ENCODE measurements around the gene CCN5. TPM values are rescaled to one million over a fixed set of nuclear protein-coding genes. Genes with fewer than 3 reads are reported as not detected.

The CCN5 gene
- total and polyA plus RNA-seq, 2 experiments from 2014 or later = 23.6 to 47.3 TPM

DNA sequence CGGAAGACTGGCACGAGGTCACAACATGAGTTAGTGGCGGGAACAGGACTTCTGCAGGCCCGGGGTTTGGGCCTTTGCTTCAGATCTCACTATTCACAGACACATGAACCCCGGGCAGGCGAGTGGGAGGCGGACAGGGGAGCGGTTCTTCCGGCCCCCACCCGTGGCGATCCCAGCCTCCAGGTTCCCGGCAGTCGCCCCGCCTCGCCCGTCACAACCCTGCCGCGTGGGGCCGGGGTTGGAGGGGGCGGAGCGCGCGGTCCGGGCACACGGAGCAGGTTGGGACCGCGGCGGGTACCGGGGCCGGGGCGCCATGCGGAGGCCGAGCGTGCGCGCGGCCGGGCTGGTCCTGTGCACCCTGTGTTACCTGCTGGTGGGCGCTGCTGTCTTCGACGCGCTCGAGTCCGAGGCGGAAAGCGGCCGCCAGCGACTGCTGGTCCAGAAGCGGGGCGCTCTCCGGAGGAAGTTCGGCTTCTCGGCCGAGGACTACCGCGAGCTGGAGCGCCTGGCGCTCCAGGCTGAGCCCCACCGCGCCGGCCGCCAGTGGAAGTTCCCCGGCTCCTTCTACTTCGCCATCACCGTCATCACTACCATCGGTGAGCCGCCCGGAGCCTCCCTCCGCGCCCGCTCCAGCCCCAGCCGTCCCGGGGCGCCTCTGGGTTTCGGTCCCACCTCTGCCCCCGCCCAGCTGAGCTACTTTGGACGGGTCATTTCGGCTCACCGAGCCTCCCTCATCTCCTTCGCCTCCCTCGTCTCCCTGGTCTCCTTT lies 30.6 kb downstream of the CCN5 start, which contains the start of gene KCNK15:
TSS of gene KCNK15 (plus strand) at position 268 of the 769 bp plus-strand sequence. CDS start at position 314, 46 bp downstream.
- no peaks in the 10 kb centered on the region for H3K4me1 ChIP-seq (ENCODE audit: insufficient read depth)
- H3K27ac ChIP-seq = no peak within 1 kb of the TSS
- in situ Hi-C loops (cut with MboI) = loop anchor here (10.0 kb wide), 1 partner anchor 119 kb away; no protein-coding TSS in a partner anchor
- H2AFZ ChIP-seq = peak within 1 kb of the TSS; percentile 69
- no peaks in the 10 kb centered on the region for H4K20me1 ChIP-seq (ENCODE audit: insufficient read depth)
- no peaks in the 10 kb centered on the region for H3K9me3 ChIP-seq (ENCODE audit: low read depth)
- peak; percentile 71 for DNase-seq
- no peaks in the 10 kb centered on the region for H3K79me2 ChIP-seq (ENCODE audit: insufficient read depth)
- H3K36me3 ChIP-seq (ENCODE audit: low read depth) = no peaks in the 10 kb centered on the region
- H3K4me3 ChIP-seq = peak within 1 kb of the TSS; percentile 76
- no peak for TF ChIP-seq EZH2 (IDR thresholded peaks at IDR 0.05; ENCODE audit: insufficient read depth, poor library complexity, severe bottlenecking)
- TF ChIP-seq EZH2phosphoT487 (IDR thresholded peaks at IDR 0.05; ENCODE audit: insufficient read depth, low read depth) = no peak
- no peaks in the 10 kb centered on the region for H3K9me2 ChIP-seq (ENCODE audit: insufficient read depth)
- H3K9ac ChIP-seq = peak within 1 kb of the TSS; percentile 58
- H3K4me2 ChIP-seq (ENCODE audit: unreplicated experiment) = peak within 1 kb of the TSS; percentile 96
- H3F3A ChIP-seq (ENCODE audit: insufficient read depth) = no peaks in the 10 kb centered on the region
- H3K27me3 ChIP-seq (replicated peaks; ENCODE audit: insufficient read depth) = no peaks in the 10 kb centered on the region
- WGBS, 2 experiments (ENCODE audit: low coverage in 1 of 2, low lambda C conversion rate in 2 of 2, missing lambda C conversion rate in 2 of 2) = 1 to 2% methylated on average over 63 to 78 of the region's 81 CpGs

DNA sequence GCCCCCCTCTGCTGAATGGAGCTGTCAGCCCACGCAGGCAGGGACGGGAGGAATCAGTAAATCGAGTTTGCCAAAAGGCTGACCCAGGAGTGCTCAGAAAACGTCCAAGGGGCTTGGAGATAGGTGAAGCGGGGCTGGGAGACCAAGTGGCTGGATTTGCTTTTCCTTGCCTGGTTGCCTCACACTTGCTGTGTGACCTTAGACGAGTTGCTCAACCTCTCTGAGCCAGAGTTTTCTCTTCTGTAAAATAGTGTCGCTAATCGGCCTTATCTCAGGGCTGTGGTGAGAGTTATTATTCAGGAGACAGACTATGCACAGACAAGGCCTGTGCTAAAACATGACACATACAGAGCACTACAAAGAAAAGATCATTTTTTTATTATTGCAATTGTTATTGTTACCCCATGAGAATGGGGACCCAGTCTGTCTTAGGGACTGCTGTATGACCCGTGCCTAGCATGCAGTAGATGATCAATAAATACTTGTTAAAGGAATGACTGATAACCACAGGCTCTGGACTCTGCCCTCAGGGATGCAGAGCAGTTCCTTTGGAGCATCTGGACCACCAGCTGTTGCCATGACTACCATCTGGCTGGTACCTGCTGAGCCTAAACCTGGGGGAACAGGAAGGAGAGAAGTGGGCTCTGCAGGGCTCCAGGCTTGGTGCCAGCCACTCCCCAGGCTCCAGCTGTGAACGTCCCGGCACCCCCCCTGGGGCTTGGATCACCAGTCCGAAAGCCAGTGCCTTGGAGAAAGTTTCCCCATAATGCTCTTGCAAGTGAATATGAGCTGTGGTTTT lies 31.4 kb downstream of the CCN5 start:
- Histone ChIP-seq H3K79me2 (ENCODE audit: insufficient read depth) (no peaks in the 10 kb centered on the region), H3K9me2 (ENCODE audit: insufficient read depth) (no peaks in the 10 kb centered on the region), H3K27ac (no peak overlapping the region), H3K4me2 (ENCODE audit: unreplicated experiment) (peak overlapping the region; percentile 96), H3K4me3 (peak overlapping the region; percentile 76), H3K9ac (peak overlapping the region; percentile 58), H3F3A (ENCODE audit: insufficient read depth) (no peaks in the 10 kb centered on the region), H3K9me3 (ENCODE audit: low read depth) (no peaks in the 10 kb centered on the region), H2AFZ (peak overlapping the region; percentile 64), H3K36me3 (ENCODE audit: low read depth) (no peaks in the 10 kb centered on the region), H4K20me1 (ENCODE audit: insufficient read depth) (no peaks in the 10 kb centered on the region), H3K27me3 (replicated peaks; ENCODE audit: insufficient read depth) (no peaks in the 10 kb centered on the region; the same call in 1 of the 2 replicates), H3K4me1 (ENCODE audit: insufficient read depth) (no peaks in the 10 kb centered on the region)
- in situ Hi-C loops (cut with MboI) = loop anchor here (10.0 kb wide), 1 partner anchor 118 kb away; no protein-coding TSS in a partner anchor
- 25% methylated on average over 12 of the region's 12 CpGs for WGBS, 2 experiments (ENCODE audit: low coverage in 1 of 2, low lambda C conversion rate in 2 of 2, missing lambda C conversion rate in 2 of 2)
- peak; percentile 40 for DNase-seq
- no peak for TF ChIP-seq EZH2 (IDR thresholded peaks at IDR 0.05; ENCODE audit: insufficient read depth, poor library complexity, severe bottlenecking)
- no peak for TF ChIP-seq EZH2phosphoT487 (IDR thresholded peaks at IDR 0.05; ENCODE audit: insufficient read depth, low read depth)

DNA sequence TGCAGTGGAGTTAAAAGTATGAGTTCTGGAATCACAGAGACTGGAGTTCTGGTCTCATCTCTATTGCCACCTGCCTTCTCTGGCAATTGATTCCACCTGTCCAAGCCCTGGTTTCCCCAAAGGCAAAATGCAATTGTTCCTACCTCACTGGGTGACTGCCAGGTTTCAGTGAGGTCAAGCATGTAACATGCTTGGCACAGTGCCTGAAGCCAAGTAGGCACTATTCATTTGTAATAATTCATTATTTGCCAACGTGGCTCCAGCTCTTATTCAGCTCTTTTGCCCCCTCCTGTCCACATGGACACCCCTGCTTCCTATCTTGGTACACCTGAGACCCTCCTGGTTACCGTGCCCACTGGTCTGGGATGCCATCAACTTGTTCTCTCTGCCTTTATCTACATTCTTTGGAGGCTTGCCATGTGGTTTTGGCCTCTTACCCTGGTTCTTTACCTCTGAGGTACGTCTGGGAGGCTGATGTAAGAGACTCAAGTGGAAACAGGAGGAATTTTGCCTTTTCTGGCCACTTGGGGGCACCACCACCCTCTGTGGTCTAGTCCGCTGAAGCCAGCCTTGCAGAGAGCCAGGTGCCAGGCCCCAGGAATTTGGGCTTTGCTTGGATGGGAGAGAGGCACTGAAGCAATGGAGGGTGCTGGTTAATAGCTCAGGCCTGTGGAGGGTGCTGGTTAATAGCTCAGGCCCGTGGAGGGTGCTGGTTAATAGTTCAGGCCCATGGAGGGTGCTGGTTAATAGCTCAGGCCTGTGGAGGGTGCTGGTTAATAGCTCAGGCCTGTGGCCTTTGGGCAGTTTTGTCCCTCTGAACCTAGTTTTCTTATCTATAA lies 32.2 kb downstream of the CCN5 start:
- no peak overlapping the region for H2AFZ ChIP-seq
- peak overlapping the region; percentile 35 for H3K4me2 ChIP-seq (ENCODE audit: unreplicated experiment)
- no peaks in the 10 kb centered on the region for H3F3A ChIP-seq (ENCODE audit: insufficient read depth)
- no peaks in the 10 kb centered on the region for H3K79me2 ChIP-seq (ENCODE audit: insufficient read depth)
- no peak overlapping the region for H3K27ac ChIP-seq
- in situ Hi-C loops (cut with MboI) = loop anchor here (10.0 kb wide), 1 partner anchor 117 kb away; no protein-coding TSS in a partner anchor
- no peaks in the 10 kb centered on the region for H3K36me3 ChIP-seq (ENCODE audit: low read depth)
- 4 to 12% methylated on average over 5 of the region's 5 CpGs for WGBS, 2 experiments (ENCODE audit: low coverage in 1 of 2, low lambda C conversion rate in 2 of 2, missing lambda C conversion rate in 2 of 2)
- H4K20me1 ChIP-seq (ENCODE audit: insufficient read depth) = no peaks in the 10 kb centered on the region
- no peak for TF ChIP-seq EZH2 (IDR thresholded peaks at IDR 0.05; ENCODE audit: insufficient read depth, poor library complexity, severe bottlenecking)
- no peak for TF ChIP-seq EZH2phosphoT487 (IDR thresholded peaks at IDR 0.05; ENCODE audit: insufficient read depth, low read depth)
- H3K4me1 ChIP-seq (ENCODE audit: insufficient read depth) = no peaks in the 10 kb centered on the region
- no peaks in the 10 kb centered on the region for H3K9me2 ChIP-seq (ENCODE audit: insufficient read depth)
- H3K4me3 ChIP-seq = peak overlapping the region; percentile 76; the same call in 1 of the 2 replicates
- no peaks in the 10 kb centered on the region for H3K9me3 ChIP-seq (ENCODE audit: low read depth)
- 0 out of 2 replicates have a peak overlapping the region, but pooled peaks have one; percentile 19 for H3K9ac ChIP-seq
- peaks cover under 1% of the 10 kb centered on the region for H3K27me3 ChIP-seq (replicated peaks; ENCODE audit: insufficient read depth)
- DNase-seq = peak; percentile 82
